HepG2 (cell line): ENCODE data around the gene SEC24B.

Source experiments
- HNRNPK ChIP-seq: fragments of 200-400 bp; formaldehyde crosslinking; IDR thresholded peaks from 2 replicates; pipeline ENCODE4 v1.6.1; 2018; ENCODE audit warnings: low read length, low read depth, moderate library complexity, mild to moderate bottlenecking; ENCODE audit not compliant: poor library complexity, severe bottlenecking
- KAT7 ChIP-seq: IDR thresholded peaks from 2 replicates; pipeline ENCODE4 v1.6.1; 2018; ENCODE audit warnings: borderline replicate concordance, missing compliant biosample characterization
- MTA1 ChIP-seq: sonication (generic); formaldehyde crosslinking; IDR thresholded peaks from 2 replicates; pipeline ENCODE4 v1.4.0; 2020; ENCODE audit warnings: missing genetic modification reagents, mild to moderate bottlenecking, borderline replicate concordance
- RBAK ChIP-seq: sonication (generic); formaldehyde crosslinking; IDR thresholded peaks from 2 replicates; pipeline ENCODE4 v1.5.1; 2020; ENCODE audit warnings: mild to moderate bottlenecking, missing genetic modification reagents
- SAP130 ChIP-seq: IDR thresholded peaks from 2 replicates; pipeline ENCODE4 v1.6.1; 2016; ENCODE audit warnings: low read depth
- ZNF224 ChIP-seq: sonication (generic); formaldehyde crosslinking; IDR thresholded peaks from 2 replicates; pipeline ENCODE4 v1.5.0; 2020; ENCODE audit warnings: mild to moderate bottlenecking, missing genetic modification reagents
- TF ChIP-seq, protein P1 (sequence below): sonication (generic); IDR thresholded peaks from 2 replicates; pipeline ENCODE4 v1.6.1; 2016; ENCODE audit warnings: low read depth, borderline replicate concordance
- TF ChIP-seq, protein P2 (sequence below): sonication (generic); formaldehyde crosslinking; IDR thresholded peaks from 2 replicates; pipeline ENCODE4 v1.8.1; 2023; ENCODE audit warnings: missing genetic modification reagents, inconsistent platforms, borderline replicate concordance

DNA sequence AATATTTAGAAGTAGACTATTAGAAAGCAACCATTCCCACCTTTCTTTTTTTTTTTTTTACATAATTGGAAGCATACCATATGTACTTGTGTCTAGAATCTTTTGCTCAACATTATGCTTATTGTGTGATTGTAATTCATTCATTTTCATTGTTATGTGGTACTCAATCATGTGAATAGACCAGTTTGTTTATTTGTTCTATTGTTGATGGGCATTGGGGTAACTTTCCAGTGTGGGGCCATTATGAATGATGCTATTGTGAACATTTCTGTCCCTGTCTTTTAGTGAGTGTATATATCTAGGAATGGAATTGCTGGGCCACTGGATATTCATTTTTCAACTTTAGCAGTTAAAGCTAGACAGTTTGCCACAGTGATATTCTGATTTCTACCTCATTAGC, 63.9 kb downstream of the SEC24B start:
- no peak for TF ChIP-seq ZNF224 (CRISPR knock-in tag)
- TF ChIP-seq, protein P1, sequence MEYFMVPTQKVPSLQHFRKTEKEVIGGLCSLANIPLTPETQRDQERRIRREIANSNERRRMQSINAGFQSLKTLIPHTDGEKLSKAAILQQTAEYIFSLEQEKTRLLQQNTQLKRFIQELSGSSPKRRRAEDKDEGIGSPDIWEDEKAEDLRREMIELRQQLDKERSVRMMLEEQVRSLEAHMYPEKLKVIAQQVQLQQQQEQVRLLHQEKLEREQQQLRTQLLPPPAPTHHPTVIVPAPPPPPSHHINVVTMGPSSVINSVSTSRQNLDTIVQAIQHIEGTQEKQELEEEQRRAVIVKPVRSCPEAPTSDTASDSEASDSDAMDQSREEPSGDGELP = no peak
- no peak for TF ChIP-seq KAT7 (CRISPR knock-in tag)
- TF ChIP-seq, protein P2, sequence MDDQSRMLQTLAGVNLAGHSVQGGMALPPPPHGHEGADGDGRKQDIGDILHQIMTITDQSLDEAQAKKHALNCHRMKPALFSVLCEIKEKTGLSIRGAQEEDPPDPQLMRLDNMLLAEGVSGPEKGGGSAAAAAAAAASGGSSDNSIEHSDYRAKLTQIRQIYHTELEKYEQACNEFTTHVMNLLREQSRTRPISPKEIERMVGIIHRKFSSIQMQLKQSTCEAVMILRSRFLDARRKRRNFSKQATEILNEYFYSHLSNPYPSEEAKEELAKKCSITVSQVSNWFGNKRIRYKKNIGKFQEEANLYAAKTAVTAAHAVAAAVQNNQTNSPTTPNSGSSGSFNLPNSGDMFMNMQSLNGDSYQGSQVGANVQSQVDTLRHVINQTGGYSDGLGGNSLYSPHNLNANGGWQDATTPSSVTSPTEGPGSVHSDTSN (CRISPR knock-in tag) = no peak
- no peak for TF ChIP-seq SAP130
- no peak for TF ChIP-seq HNRNPK
- TF ChIP-seq MTA1 = no peak
- TF ChIP-seq RBAK (CRISPR knock-in tag) = no peak
